Measurements from ENCODE around the gene TSPEAR.

The TSPEAR gene

DNA sequence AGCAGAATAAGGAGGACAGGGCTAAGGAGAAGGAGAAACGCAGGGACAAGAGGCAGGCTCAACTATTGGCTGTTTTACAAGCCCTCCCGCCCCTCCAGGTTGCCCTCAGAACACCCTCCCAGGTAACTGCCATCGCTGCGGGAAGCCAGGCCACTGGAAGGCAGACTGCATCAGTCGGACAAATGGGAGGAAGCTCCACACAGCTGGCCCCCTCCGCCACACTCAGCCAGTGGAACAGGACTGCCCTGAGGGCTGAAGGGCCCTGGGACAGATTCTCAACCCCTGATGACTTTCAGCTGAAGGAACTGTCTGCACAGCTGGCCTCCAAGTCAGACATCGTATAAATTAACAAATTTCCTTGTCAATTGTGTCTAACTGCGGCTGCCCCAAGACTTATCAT, 234.2 kb downstream of the TSPEAR start:
- TF ChIP-seq, protein P1, sequence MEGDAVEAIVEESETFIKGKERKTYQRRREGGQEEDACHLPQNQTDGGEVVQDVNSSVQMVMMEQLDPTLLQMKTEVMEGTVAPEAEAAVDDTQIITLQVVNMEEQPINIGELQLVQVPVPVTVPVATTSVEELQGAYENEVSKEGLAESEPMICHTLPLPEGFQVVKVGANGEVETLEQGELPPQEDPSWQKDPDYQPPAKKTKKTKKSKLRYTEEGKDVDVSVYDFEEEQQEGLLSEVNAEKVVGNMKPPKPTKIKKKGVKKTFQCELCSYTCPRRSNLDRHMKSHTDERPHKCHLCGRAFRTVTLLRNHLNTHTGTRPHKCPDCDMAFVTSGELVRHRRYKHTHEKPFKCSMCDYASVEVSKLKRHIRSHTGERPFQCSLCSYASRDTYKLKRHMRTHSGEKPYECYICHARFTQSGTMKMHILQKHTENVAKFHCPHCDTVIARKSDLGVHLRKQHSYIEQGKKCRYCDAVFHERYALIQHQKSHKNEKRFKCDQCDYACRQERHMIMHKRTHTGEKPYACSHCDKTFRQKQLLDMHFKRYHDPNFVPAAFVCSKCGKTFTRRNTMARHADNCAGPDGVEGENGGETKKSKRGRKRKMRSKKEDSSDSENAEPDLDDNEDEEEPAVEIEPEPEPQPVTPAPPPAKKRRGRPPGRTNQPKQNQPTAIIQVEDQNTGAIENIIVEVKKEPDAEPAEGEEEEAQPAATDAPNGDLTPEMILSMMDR (IDR thresholded peaks at IDR 0.05; ENCODE audit: insufficient read depth, low read length, poor library complexity, severe bottlenecking), result no peak
- DNase-seq (ENCODE audit: extremely low read depth, insufficient read length), result no peak
- H3K36me3 ChIP-seq (ENCODE audit: control insufficient read depth, insufficient read depth, low read length), result no peaks in the 10 kb centered on the region
- H3K4me3 ChIP-seq (replicated peaks; ENCODE audit: low read depth, low read length), result no peak overlapping the region
- no peaks in the 10 kb centered on the region; the same call in none of the 2 replicates for H3K27me3 ChIP-seq (replicated peaks; ENCODE audit: control insufficient read depth, insufficient read depth, low read length)

- H3K27me3 ChIP-seq (replicated peaks; ENCODE audit: control insufficient read depth, insufficient read depth, low read length), result no peaks in the 10 kb centered on the region; the same call in none of the 2 replicates
- TF ChIP-seq, protein P1 (IDR thresholded peaks at IDR 0.05; ENCODE audit: insufficient read depth, low read length, poor library complexity, severe bottlenecking), result no peak
- DNase-seq (ENCODE audit: extremely low read depth, insufficient read length), result no peak
- H3K4me3 ChIP-seq (replicated peaks; ENCODE audit: low read depth, low read length), result no peak overlapping the region
- H3K36me3 ChIP-seq (ENCODE audit: control insufficient read depth, insufficient read depth, low read length), result no peaks in the 10 kb centered on the region
These were observed 236.0 kb downstream of the TSPEAR start for GRCh38 chr21:44475266-44475845.

- DNase-seq (ENCODE audit: extremely low read depth, insufficient read length), result no peak
- Histone ChIP-seq H3K4me3 (replicated peaks; ENCODE audit: low read depth, low read length) (no peak overlapping the region), H3K36me3 (ENCODE audit: control insufficient read depth, insufficient read depth, low read length) (no peaks in the 10 kb centered on the region), H3K27me3 (replicated peaks; ENCODE audit: control insufficient read depth, insufficient read depth, low read length) (no peaks in the 10 kb centered on the region; the same call in none of the 2 replicates)
- TF ChIP-seq, protein P1 (IDR thresholded peaks at IDR 0.05; ENCODE audit: insufficient read depth, low read length, poor library complexity, severe bottlenecking), result no peak
These were observed 237.3 kb downstream of the TSPEAR start for GRCh38 chr21:44473915-44474555.

DNA sequence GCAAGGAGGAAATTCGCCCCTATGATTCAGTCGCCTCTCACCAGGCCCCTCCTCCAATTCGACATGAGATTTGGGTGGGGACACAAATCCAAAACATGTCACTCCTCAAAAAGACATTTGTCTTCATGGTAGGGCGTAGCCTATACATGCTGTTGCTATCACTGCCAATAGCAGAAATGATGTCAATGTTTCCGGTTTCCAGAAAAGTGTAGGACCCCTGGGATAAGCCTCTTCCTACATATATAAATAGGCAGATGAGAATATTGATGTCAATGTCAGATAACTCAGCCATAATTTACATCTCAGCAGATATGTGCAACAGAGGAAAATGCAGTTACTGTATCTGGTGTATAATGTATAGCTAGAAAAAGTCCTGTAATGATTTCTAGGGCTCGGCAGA, 239.4 kb downstream of the TSPEAR start:
- no peak overlapping the region for H3K4me3 ChIP-seq (replicated peaks; ENCODE audit: low read depth, low read length)
- H3K27me3 ChIP-seq (replicated peaks; ENCODE audit: control insufficient read depth, insufficient read depth, low read length), result no peaks in the 10 kb centered on the region; the same call in none of the 2 replicates
- H3K36me3 ChIP-seq (ENCODE audit: control insufficient read depth, insufficient read depth, low read length), result no peaks in the 10 kb centered on the region
- TF ChIP-seq, protein P1 (IDR thresholded peaks at IDR 0.05; ENCODE audit: insufficient read depth, low read length, poor library complexity, severe bottlenecking), result no peak
- no peak for DNase-seq (ENCODE audit: extremely low read depth, insufficient read length)

- DNase-seq (ENCODE audit: extremely low read depth, insufficient read length), result no peak
- TF ChIP-seq, protein P1 (IDR thresholded peaks at IDR 0.05; ENCODE audit: insufficient read depth, low read length, poor library complexity, severe bottlenecking), result no peak
- no peak overlapping the region for H3K4me3 ChIP-seq (replicated peaks; ENCODE audit: low read depth, low read length)
- no peaks in the 10 kb centered on the region for H3K36me3 ChIP-seq (ENCODE audit: control insufficient read depth, insufficient read depth, low read length)
- H3K27me3 ChIP-seq (replicated peaks; ENCODE audit: control insufficient read depth, insufficient read depth, low read length), result no peaks in the 10 kb centered on the region; the same call in none of the 2 replicates
These were observed 240.0 kb downstream of the TSPEAR start for GRCh38 chr21:44471341-44471740.

Measured in GM06990 (cell line).